HG02884 (cell line): ENCODE measurements around the gene WDR4.
"Not testable (repeated sequence)": the region's sequence is repeated elsewhere in the genome, so short reads cannot be mapped to it uniquely, and the experiment has no call there.

Experiments used
- ATAC-seq: cut with Tn5 transposase; IDR thresholded peaks from one replicate; pipeline ENCODE4 v1.9.1; 2021; ENCODE audit warnings: mild to moderate bottlenecking, moderate library complexity; ENCODE audit not compliant: unreplicated experiment

WDR4 gene

DNA sequence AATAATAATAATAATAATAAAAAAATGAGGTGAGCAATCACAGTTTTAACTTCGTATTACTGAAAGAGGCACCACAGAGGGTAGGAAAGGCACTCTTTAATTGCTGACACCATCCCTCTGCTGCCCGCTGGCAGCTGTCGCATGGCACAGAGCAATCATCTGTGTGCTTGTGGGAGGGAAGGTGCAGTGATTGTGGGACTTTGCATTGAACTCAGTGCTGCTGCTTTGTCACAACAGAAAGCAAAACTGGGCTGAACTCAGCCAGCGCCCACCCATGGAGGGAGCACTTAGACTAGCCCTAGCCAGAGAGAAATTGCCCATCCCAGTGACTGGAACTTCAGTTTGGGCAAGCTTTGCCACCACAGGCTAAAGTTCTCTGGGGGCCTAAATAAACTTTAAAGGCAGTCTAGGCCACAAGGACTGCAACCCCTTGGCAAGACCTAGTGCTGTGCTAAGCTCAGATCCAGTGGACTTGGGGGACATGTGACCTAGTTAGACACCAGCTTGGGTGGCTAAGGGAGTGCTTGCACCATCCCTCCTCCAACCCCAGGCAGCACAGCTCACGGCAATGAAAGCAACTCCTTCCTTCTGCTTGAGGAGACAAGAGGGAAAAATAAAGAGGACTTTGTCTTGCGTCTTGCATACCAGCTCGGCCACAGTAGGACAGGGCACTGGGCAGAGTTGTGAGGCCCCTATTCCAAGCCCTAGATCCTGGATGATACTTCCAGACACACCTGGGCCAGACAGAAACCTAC lies 59.3 kb downstream of the WDR4 start:
- ATAC-seq, result no peak

DNA sequence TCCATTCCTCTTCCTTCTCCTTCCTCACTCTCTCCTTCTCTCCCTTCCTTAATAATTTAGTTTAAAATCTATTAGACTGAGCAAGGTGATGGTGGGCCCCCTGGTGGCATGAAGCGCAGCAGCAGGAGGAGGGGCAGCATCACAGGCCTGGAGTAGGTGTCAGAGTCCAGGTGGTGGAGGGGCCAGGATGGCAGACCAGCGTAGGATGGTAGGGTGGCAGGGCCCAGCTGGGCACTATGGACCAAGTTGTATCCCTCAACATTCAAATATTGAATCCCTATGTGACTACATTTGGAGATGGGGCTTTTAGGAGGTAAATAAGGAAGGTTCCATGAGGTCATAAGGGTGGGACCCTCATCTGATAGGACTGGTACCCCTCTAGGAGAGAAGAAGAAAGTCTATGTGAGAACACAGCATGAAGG lies 61.0 kb downstream of the WDR4 start:
- ATAC-seq, result no peak

DNA sequence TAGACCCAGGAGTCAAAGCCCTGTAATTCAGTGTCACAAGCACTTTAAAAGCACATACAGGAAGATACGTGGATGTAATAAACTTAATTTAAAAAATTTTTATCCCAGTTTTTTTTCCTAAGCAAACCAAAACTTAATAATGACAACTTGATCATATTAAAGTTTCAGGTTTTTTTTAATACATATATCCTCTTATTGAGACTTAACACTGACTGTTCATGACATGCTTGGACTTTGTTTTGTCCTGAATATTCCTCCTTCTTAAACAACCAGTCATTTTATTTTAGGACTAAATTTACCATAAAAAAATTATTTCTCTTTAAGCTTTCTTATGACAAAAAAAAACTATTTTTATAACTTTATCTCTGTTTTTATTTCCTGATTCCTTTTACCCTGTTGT lies 64.1 kb downstream of the WDR4 start:
- no peak for ATAC-seq

DNA sequence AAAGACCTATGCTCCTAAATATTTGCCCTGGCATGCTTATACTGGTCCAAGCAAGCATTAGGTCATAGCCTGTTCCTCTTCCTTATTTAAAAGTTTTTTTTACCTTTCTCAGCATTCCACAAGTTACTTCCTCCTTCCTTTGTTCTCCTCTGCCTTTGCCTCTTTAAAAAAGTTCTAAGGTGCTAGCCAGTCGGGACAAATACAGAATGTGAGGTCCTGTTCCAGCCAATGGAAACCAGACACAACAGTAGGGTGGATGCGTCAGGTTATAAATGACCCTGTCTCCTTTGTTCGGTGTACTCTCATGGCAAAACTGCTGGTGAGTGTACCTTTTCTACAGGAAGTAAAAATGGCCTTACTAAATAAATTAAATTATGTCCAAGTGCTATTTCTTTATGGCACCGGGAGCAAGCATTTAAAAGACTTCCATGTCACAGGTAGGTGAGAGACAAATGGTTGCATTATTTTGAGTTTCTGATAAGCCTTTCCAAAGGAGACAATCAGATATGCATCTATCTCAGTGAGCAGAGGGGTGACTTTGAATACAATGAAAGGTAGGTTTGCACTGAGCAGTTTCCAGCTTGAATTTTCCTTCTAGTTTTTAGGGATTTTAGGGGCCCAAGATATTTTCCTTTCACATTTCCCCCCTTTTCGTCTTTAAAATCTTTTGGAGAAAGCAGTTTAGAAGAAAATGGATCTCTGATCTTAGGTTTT lies 66.7 kb downstream of the WDR4 start:
- not testable (repeated sequence) for ATAC-seq

DNA sequence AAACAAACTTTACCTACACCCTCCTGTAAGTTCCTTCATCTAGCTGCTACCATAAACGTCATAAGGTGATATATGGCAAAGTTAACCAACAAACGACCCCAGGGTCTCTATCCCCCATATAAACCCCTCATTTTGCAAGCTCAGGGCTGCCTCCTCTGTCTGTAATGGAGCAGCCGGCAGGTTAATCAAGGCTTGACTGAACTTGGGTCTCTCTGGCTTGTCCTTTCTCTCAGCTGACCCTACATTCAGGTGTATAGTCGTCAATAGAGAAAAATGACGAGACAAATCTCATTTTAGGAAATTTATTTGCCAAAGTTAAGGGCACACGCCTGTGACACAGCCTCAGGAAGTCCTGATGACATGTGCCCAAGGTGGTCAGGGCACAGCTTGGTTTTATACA lies 67.4 kb downstream of the WDR4 start:
- ATAC-seq, result no peak

DNA sequence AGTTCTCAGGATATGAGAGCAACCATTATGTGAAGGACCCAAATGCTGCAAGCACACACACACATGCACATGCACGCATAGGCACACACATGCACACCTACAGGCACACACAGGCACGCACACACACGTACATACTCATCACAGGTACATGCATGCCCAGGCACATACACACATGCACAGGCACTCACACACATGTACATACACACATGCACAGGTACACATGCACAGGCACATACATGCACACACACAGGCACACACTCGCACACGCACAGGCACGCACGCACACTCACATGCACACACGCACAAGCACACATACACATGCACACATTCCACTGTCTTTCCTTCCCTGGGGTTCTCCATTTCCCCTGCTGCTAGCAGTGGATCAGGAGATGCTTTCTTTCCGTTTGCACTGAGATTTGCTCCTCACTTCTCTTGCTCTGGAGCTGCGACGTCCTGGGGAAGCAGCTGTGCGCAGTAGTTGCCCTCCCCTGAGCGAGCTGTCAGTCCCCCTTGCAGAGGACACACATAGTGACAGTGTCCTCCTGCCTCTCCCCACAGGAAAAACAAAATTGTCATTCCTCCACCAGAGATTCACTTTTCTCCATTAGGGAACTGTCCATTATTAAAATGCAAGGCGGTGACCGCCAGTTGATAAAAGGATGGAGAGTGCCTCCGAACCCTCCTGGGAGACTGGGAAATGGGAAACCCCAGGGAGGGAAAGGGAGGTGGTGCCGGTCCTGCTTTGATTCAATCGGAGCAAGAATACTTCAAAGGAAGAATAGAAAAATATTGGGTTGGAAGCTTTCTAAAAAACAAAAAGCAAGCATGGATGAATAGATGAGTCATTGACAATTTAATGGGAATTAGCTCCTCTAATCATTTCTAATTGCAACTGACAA lies 69.5 kb downstream of the WDR4 start:
- ATAC-seq, result no peak

DNA sequence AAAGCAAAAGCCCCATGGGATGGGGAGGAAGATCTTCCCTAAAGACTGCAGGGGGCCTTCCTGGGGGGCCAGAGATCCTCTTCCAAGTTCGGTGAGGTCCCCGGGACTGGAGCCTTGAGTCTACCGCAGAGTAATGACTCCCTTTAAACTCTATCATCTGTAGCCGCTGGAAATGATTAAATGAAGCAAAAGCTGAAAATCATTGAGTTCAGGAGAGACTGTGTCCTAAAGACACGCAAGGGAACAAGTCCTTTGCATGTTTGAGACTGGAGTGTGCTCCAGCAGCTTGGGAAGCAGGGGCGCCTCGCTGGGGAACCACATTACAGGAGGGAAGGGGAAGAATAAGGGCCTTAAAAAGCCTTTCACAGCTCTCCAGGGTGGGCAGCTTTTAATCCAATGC lies 70.2 kb downstream of the WDR4 start:
- ATAC-seq, result no peak

DNA sequence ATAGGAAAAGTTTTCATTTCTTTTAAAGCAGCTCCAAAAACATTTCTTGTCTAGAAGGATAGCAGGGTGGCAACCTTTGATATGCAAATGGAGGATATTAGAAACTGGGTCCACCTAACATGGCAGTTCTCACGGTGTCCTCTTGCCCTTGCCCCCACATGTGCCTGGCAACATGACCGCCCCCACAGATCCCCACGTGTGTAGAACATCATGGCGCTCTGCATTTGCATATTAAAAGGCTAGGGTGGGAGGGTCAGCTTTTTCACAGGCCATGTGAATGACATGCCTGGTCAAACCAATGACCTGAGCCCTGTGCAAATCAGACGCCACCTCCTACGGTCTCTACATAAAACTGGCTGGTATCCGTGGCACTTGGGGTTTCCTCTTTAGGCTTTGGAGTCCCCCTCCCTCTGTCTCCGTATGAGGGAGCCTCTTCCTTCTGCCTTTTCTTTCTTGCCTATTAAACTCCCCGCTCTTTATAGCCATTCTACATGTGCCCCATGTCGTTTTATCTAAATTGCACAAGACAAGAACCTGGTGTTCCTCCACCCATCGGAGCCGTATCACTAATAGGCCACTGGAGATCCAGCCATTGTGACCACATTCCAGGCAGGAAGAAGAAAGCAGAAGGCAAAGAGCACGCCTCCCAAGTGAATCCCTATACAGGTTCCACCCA lies 71.3 kb downstream of the WDR4 start:
- ATAC-seq, result no peak

DNA sequence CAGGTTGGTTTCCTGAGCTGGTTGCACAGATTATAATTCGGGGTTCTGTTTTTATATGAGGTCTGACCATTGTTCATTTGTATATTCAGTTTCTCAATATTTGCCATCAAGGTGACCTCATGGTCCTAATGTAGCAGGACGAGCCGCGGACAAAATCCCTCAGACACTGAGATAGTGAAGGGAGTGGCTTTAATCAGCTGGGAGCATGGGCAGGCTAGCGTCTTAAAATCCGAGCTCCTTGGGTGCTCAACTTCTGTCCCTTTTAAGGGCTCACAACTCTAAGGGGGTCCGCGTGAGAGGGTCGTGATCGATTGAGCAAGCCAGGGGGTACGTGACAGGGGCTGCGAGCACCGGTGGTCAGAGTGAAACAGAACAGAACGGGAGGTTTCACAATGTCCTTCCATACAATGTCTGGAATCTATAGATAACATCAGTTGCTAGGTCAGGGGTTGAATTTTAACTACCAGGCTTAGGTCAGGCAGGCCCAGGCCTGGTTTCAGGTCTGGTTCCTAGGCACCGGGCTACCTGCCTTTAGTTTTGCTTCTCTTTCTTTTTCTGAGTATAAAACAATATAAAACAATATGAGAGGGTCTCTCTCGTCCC lies 71.9 kb downstream of the WDR4 start:
- ATAC-seq, result not testable (repeated sequence)

DNA sequence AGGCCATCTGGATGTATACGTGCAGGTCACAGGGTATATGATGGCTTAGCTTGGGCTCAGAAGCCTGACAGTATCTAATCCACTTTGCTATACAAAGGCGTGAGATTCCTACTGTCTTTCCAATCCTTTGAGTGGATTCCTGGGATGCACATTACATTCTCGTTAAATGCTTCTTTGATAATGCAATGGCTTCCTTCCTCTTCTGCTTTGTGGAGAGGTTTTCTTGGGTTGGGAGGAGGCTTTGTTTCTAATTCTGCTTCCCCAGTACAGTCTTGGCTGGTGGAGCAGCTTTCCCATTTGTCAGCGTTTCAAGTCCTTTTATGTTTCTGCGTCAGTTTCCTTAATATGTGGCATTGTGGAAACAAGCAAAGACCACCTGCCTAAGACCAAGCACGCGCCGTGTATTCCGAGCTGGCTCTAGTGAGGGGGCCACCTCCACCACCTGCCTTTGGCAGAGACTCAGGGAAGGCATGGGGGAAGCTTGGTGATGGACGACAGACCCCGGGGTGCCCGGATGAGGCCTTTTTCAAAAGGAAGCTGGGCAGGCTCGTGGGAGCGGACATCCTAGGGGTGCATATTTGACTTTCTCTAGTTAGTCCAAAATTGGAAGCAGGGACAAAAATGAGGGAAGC lies 72.7 kb downstream of the WDR4 start:
- no peak for ATAC-seq

DNA sequence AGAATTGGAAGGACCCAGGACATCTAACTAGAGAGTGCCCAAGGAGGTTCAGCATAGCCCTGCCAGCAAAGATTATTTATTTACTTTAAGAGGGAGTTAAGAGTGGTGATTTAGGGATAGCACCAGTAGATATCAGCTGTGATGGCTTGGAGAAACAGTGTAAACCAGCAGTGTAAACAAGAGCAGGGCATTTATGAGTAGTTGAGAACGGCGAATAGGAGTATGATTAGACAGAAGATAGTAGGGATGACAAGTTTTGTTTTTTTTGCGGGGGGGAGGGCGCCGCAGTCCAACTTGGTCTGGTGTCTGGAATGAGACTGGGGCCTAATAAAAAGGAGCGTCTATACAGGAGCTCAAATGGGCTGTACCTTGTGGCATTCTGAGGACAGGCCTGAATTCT lies 77.7 kb downstream of the WDR4 start:
- not testable (repeated sequence) for ATAC-seq

DNA sequence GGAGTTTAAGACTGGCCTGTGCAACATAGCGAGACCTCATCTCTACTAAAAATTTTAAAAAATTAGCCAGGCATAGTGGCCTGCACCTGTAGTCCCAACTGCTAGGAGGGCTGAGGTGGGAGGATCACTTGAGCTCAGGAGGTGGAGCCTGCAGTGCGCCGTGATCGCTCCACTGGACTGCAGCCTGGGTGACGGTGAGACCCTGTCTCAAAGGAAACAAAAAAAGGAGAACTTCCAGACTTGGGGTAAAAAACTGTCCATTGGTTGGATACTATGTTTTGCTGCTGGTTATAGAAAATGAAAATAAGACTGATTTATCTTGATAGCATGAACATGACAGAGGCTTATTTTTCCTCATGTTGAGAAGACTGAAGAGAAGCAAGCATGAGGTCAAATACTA lies 79.4 kb downstream of the WDR4 start:
- ATAC-seq, result no peak

DNA sequence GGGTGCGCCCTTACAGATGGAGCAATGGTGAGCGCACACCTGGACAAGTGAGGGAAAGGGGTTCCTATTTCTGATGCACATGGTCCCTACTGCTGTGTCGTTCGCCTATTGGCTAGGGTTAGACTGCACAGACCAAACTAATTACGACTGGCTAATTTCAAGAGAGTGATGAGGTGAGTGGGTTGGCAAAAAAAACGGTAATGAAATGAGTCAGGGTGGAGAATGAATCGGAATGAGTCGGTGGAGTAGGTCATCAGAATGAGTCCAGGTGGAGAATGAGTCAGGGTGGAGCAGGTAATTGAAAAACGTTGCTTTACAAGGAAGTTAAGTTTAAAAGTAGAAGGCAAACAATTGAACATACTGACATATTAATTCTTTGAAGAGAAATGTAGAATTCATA lies 79.8 kb downstream of the WDR4 start:
- no peak for ATAC-seq
